GM18508 (cell line): ENCODE data around the gene GDF11.

Source experiments
- ATAC-seq: cut with Tn5 transposase; IDR thresholded peaks from one replicate; pipeline ENCODE4 v1.9.1; 2021; ENCODE audit warnings: moderate number of reproducible peaks; ENCODE audit not compliant: insufficient read depth, unreplicated experiment

Gene GDF11

DNA sequence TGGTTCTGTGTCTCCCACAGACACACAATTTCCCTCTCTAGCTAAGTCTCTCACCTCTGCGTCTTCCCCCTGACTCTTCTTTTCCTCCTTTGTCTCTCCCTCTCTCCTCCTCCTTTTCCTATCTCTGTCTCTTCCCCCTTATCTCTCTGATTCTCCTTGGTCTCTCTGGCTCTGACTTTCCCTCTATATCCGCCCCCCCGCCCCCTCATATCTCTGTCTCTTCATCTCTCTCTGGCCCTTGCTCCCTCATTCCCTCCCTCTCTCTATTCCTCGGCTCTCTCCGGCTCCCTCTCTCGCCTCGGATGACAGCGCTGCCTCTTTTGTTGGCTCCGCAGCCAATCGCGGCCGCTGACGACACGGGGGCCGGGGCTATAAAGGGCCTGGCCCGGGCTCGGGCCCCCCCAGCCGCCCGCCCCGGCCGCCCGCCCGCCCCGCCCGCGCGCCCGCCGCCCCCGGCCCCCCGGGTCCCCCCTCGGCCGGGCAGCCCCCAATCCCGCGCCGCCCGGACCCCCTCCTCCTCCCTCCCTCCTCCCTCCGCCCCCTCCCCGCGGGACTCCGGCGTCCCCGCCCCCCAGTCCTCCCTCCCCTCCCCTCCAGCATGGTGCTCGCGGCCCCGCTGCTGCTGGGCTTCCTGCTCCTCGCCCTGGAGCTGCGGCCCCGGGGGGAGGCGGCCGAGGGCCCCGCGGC is at the start of gene GDF11:
Gene GDF11, plus strand, starts transcription at position 404 of the 687 bp plus-strand sequence. Its CDS starts 195 bp downstream, at position 599.
- ATAC-seq: no peak

GRCh38 chr12:55693323-55694187 is 49.4 kb upstream of the GDF11 start:
- no peak for ATAC-seq

DNA sequence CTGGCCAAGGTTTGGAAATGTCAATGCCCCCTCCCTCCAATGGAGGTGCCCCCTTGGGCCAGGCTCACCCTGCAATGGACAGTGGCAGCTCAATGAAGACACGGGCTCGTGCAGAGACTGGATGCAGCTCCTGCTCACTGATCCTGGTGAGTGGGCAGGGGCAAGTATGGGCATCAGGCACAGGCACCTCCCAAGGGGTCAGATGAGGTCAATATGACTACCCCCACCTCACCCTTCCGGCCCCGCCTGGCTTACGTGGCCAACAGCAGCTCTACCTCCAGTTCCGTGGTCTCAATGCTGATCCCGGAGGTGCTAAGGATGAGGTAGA is 48.8 kb upstream of the GDF11 start:
- ATAC-seq: no peak

DNA sequence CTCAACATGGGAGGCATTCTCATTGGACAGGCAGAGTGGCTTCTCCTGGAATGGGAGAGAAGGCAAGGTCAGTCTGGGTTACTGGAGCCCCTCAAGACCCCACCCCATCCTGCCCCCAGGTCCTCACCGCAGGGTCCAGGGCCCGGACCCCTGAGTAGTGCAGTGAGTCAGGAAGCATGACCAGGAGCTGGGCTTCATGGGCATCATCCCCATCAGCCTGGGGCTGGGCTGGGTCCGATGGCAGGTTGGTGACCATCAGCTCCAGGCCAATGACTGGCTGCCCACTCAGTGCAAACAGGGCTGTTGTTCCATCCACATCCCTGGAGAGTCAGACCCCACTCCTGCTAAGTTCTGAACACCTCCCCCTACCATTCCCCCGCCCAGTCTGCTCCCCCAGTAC is 48.3 kb upstream of the GDF11 start:
- ATAC-seq: no peak

DNA sequence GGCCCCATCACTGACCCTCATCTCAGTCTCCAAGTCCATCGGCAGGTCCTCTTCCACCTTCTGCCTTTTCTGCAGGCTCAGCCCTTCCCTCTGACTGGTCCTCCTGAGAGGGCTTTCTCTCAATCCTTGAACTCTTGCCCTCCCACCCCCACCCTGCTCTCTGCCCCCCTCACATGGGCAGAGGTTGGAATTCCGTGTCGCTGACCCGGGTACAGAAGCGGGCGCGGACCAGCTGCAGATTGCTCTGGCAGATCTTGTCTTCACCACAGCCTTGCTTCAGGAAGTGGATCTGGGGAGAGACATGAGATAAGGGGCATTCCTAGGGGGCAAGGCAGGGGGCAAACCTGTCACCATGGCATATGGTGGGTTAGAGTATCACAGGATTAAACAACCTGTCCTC is 47.6 kb upstream of the GDF11 start:
- no peak for ATAC-seq

DNA sequence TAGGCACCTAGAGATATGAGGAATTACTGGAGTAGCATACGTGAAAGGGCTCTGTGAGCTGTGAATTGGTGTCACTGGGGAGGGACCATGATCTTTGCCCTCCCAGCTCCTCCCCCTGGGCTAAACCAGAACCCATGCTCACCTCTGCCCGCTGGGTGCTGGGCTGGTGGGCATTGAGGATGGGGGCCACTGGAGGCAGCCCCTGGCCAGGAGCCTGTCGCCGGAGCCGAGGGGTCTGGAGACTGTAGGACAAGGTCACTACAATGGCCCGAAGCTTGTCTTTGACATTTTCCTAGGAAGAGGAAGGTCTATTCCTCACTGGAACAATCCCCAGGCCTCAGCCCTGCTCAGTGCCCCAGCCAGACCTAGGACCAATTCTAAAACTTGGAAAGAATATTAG is 46.8 kb upstream of the GDF11 start:
- no peak for ATAC-seq

DNA sequence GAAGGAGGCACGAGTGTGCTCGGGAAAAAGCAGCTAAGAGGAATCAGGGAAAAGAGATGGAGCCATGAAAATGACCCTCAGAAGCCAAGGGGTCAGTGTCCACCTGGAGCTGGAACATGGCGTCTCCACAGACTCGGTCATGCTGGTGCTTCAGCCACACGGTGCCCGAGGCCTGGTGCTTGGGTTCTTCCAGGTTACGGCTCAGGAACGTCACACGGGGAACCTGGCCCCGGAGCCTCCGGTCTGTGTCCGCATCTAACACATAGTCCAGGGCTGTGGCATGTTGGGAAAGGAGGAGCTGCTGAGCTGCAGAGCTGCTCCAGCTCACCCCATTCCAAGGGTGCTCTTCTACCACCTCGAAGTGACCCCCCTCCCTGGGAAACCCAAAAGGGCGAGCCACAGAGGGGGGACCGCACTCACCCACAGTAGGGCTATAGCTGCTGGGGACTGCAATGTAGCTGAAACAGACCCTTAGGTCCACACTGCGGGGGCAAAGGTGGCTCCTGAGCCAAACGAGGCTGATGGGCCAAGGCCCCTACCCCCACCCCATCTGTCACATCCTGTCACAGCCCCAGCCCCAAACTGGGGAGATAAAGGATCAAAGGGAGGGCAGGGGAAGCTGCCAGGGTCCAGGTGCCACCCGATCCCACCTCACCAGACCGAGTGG is 46.0 kb upstream of the GDF11 start:
- ATAC-seq: no peak

DNA sequence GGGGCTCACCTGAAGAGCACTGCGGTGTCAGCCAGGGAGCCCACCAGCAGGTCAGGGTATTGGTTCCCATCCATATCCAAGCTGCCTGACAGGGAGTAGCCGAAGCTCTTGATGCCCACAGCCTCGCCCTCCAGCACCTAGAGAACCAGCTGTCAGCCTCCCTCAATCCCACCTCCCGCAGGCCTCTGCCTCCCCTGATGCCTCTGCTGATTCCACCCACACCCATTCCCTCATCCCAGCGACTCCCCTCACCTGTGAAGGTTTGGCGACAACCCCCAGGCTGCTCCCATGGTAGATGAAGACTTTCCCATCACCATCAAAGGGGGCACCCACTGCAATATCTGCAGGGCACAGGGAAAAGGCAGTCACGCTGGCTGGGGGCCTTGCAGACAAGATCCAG is 45.2 kb upstream of the GDF11 start:
- no peak for ATAC-seq

- ATAC-seq: no peak
Observed at GRCh38 chr12:55698241-55698955, 44.5 kb upstream of the GDF11 start.

DNA sequence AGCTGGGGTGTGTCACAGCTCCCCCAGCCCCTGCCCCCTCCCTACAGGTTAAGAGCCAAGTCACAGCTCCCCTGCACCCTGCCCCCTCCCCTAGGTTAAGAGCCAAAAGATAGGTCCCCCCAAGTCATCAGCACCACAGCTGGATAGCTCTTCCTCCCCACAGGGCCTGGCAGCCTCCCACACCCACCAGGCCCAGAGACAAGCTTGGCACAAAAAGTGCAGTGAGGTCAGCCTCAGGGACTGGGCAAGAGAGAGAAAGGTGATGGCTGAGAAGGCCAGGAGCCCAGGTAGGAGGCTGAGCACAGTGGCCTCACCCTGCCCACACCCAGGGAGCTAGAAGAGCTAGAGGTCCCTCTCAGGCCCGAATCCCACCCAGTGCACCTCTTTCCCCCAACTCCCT is 44.0 kb upstream of the GDF11 start:
- no peak for ATAC-seq

GRCh38 chr12:55699471-55700055 is 43.4 kb upstream of the GDF11 start:
- no peak for ATAC-seq

GRCh38 chr12:55700255-55701018 is 42.5 kb upstream of the GDF11 start:
- ATAC-seq: no peak

DNA sequence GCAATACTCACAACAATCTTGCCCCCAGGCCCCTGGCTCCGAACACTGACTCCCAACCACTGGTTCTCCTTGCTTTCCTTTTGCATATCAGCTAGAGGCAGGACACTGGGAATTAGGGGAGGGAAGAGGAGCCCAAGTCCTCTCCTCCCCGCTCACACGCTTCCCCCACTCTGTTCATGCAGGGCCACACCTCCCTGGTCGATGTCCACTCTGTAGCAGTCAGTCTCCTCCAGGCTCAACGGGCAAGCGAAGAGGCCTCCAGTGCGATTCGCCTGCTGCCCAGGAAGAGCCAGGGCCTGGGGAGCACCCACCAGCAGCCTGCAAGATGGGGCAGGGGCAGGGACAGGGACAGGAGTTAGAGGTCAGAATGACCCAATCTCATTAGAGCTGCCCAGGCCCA is 40.1 kb upstream of the GDF11 start:
- no peak for ATAC-seq

DNA sequence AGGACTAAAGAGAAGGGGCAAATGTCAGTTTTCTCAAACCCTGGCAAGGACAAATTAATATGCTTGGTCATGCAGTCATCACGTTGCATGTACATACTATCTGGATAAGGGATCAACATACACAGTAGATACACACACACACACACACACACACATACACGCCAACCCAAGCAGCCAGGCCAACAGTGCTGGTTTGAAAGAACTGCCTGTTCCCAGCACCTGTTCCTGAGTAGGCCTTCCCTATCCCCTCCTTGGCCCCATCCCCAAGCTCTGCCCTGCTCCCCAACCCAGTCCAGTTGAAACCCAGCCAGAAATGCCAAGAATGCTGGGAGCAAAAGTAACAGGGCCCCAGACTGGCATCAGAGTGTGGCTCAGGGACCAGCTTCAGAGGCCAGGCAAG is 39.6 kb upstream of the GDF11 start:
- no peak for ATAC-seq

- ATAC-seq: no peak
Observed at GRCh38 chr12:55703901-55704761, 38.8 kb upstream of the GDF11 start.

DNA sequence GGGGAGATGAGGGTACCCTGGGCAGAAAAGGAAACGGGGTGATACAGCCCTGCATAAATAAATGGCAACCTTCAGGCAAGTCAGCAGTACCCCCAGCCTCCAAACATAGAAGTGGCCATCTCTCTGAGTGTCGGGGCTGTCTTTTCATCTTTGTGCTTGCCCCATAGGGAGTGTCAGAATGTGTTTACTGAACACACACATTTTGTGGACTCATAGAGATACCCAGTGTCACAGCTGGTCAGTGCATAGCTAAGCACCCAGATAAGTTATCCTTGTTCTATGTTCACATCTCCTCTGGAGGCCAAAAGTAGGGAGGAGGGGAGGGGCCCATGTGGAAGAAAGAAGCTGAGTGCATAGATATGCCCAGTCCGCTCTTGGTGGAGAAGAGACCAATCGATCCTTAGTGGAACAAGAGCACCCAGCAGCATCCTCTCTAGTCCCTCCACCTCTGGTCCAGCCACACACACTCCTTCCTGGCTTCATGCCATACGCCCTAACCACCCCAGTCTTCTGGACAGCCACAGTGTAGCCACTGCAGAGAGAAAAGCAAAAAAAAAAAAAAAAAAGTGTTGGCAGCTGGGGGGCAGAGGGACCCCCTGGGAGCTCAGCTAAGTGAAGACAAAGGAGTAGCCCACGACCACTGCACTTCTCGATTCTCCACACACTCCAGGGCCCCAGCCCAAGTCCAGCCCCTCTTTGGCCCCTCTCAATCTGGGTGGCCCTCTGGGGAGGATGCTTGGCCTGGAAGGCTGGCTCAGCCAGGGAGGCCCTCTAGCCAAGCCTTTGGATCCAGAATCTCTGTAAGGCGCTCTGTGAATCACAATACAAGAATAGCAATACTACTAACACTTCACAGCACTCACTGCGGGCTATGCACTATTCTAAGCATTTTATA is 37.9 kb upstream of the GDF11 start:
- no peak for ATAC-seq

DNA sequence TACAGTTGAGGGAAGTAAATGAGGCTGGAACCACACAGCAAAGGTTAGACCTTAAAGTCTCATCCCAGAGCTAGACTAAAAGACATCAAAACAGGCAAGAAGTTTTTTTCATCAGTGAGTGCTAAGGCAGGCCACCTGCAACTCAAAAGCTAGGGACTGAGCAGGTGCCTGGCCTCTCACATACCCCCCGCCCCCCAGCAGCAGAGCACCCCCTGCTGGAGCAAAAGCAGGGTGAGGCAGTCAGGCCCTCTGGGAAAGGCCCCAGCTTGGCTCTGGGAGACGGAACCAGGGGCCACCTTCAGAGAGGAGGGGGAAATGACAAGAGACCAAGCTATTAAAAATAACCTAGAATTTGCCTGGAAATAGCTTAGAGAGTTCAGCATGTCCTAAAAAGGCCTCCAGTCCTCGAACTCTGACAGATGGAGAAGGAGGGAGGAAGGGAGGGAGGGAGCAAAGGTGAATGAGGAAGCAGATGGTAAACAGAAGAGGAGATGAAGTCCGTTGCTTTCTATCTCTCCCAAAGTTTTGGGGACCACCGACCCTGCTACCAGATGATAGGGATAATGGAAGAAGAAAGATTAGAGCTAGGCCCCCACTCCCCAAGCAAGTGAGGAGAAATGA is 37.0 kb upstream of the GDF11 start:
- no peak for ATAC-seq
